Upper lobe of right lung (tissue), 1 donor: ENCODE data around the gene PPP1R3F. TPM values are rescaled to one million over a fixed set of nuclear protein-coding genes. Genes with fewer than 3 reads are reported as not detected.
"Not testable (repeated sequence)": the region's sequence is repeated elsewhere in the genome, so short reads cannot be mapped to it uniquely, and the experiment has no call there.

ENCODE experiments used
- ATAC-seq: fragments of 200-7000 bp; cut with Tn5 transposase; one replicate; pipeline ENCODE4 v1.9.1; 2020; ENCODE audit warnings: mild to moderate bottlenecking, moderate library complexity
- DNase-seq: peaks from one replicate; pipeline ENCODE4 v3.0.0-alpha.2; 2020
- H3K27ac ChIP-seq: fragments of 200-600 bp; one replicate; pipeline ENCODE4 v1.8.0; 2022
- H3K27me3 ChIP-seq: fragments of 200-600 bp; one replicate; pipeline ENCODE4 v1.8.0; 2022; ENCODE audit warnings: mild to moderate bottlenecking
- H3K36me3 ChIP-seq: fragments of 200-600 bp; one replicate; pipeline ENCODE4 v1.8.0; 2022
- H3K4me1 ChIP-seq: fragments of 200-600 bp; one replicate; pipeline ENCODE4 v1.8.0; 2022
- H3K4me3 ChIP-seq: fragments of 200-600 bp; one replicate; pipeline ENCODE4 v1.8.0; 2022; ENCODE audit warnings: mild to moderate bottlenecking
- H3K9me3 ChIP-seq: fragments of 200-600 bp; one replicate; pipeline ENCODE4 v1.8.0; 2022
- intact Hi-C: fragments of 100-400 bp; cut with DNase I; formaldehyde crosslinking; loops from one replicate; pipeline ENCODE4 v1.11.0; 2022
- total RNA-seq: library from RNA; stranded (reverse); fragmentation: NEBNext Ultra II Directional; extraction: Animal tissue kit (Norgen Biotek cat#: 25700); gene quantifications from one replicate; pipeline ENCODE4 v1.2.1, GENCODE V29; 2021
- TF ChIP-seq, protein P1 (sequence below): fragments of 200-600 bp; IDR thresholded peaks from one replicate; pipeline ENCODE4 v1.8.0; 2022; ENCODE audit warnings: antibody characterized with exemption
- donor health status: DM: no; HTN: yes; CAD: no; lungs with severe emphysema.

PPP1R3F gene
- total RNA-seq, 1 donor from 2014 or later = 6.0 TPM

- intact Hi-C loops = no loop called here
- ATAC-seq (no peak), DNase-seq (no peak)
- no peaks in the 10 kb centered on the region for H3K27me3 ChIP-seq
- H3K4me1 ChIP-seq = no peaks in the 10 kb centered on the region
- no peaks in the 10 kb centered on the region for H3K9me3 ChIP-seq
- TF ChIP-seq, protein P1, sequence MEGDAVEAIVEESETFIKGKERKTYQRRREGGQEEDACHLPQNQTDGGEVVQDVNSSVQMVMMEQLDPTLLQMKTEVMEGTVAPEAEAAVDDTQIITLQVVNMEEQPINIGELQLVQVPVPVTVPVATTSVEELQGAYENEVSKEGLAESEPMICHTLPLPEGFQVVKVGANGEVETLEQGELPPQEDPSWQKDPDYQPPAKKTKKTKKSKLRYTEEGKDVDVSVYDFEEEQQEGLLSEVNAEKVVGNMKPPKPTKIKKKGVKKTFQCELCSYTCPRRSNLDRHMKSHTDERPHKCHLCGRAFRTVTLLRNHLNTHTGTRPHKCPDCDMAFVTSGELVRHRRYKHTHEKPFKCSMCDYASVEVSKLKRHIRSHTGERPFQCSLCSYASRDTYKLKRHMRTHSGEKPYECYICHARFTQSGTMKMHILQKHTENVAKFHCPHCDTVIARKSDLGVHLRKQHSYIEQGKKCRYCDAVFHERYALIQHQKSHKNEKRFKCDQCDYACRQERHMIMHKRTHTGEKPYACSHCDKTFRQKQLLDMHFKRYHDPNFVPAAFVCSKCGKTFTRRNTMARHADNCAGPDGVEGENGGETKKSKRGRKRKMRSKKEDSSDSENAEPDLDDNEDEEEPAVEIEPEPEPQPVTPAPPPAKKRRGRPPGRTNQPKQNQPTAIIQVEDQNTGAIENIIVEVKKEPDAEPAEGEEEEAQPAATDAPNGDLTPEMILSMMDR = no peak
- H3K27ac ChIP-seq = no peak overlapping the region
- no peak overlapping the region for H3K4me3 ChIP-seq
- H3K36me3 ChIP-seq = no peaks in the 10 kb centered on the region
Observed at GRCh38 chrX:49292400-49293362, 23.1 kb downstream of the PPP1R3F start.

DNA sequence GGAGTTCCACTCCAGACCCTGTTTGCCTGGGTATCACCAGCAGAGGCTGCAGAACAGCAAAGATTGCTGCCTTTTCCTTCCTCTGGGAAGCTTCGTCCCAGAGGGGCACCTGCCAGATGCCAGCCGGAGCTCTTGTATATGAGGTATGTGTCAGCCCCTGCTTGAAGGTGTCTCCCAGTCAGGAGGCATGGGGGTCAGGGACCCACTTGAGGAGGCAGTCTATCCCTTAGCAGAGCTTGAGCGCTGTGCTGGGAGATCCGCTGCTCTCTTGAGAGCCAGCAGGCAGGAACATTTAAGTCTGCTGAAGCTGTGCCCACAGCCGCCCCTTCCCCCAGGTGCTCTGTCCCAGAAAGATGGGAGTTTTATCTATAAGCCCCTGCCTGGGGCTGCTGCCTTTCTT, 29.7 kb downstream of the PPP1R3F start:
- H3K9me3 ChIP-seq, DNase-seq, H3K27me3 ChIP-seq, H3K27ac ChIP-seq, H3K4me1 ChIP-seq, intact Hi-C loops, H3K4me3 ChIP-seq, H3K36me3 ChIP-seq, ATAC-seq: not testable (repeated sequence)

DNA sequence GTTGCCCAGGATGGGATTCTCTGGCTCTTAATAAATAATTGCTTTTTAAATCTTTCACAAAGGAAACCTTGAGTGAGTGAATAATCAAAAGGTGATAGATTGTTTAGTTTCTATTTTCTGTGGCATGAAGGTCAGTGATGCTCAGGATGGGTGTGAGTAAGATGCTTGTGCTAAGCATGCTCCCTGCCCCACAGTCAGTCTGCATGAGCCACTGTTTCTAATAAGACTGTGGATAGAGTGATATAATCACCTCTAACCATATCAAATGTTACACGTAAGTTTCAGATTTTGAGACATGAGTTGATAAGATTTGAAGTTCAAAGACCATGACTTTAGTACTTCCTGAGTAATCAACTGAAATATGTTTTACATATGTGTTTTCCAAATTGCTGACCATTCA, 31.1 kb downstream of the PPP1R3F start:
- DNase-seq = no peak
- intact Hi-C loops = no loop called here
- Histone ChIP-seq H3K27me3 (no peaks in the 10 kb centered on the region), H3K4me3 (no peak overlapping the region), H3K27ac (no peak overlapping the region), H3K4me1 (no peaks in the 10 kb centered on the region), H3K9me3 (no peaks in the 10 kb centered on the region), H3K36me3 (no peaks in the 10 kb centered on the region)
- TF ChIP-seq, protein P1 = no peak
- ATAC-seq = no peak

GRCh38 chrX:49303346-49303745, 33.8 kb downstream of the PPP1R3F start, which contains the start of gene GAGE10:
GAGE10 (plus strand) TSS chrX:49303646; CDS start chrX:49304860, 1,214 bp downstream.
- Histone ChIP-seq H3K4me1 (no peaks in the 10 kb centered on the region), H3K36me3 (no peaks in the 10 kb centered on the region), H3K27me3 (no peaks in the 10 kb centered on the region), H3K9me3 (no peaks in the 10 kb centered on the region), H3K4me3 (no peak within 1 kb of the TSS), H3K27ac (no peak within 1 kb of the TSS)
- intact Hi-C loops = no loop called here
- ATAC-seq (no peak), DNase-seq (no peak)
- TF ChIP-seq, protein P1 = no peak

- H3K4me3 ChIP-seq, DNase-seq: not testable (repeated sequence)
Observed at GRCh38 chrX:49307775-49308174, 38.2 kb downstream of the PPP1R3F start.

GRCh38 chrX:49308604-49309269, 39.1 kb downstream of the PPP1R3F start:
- TF ChIP-seq, protein P1 = no peak
- no peaks in the 10 kb centered on the region for H3K9me3 ChIP-seq
- H3K4me3 ChIP-seq = peak overlapping the region; percentile 46
- H3K27ac ChIP-seq = peak overlapping the region; percentile 78
- no peaks in the 10 kb centered on the region for H3K36me3 ChIP-seq
- H3K4me1 ChIP-seq = no peaks in the 10 kb centered on the region
- ATAC-seq (peak; percentile 91), DNase-seq (peak; percentile 68)
- intact Hi-C loops = no loop called here
- H3K27me3 ChIP-seq = no peaks in the 10 kb centered on the region

More at GRCh38 chrX:49307775-49308174, 38.2 kb downstream of the PPP1R3F start:
- H3K27me3 ChIP-seq, H3K36me3 ChIP-seq, H3K4me1 ChIP-seq, intact Hi-C loops, H3K9me3 ChIP-seq, H3K27ac ChIP-seq, ATAC-seq: not testable (repeated sequence)
